ENCODE measurements around the gene PRG3. TPM values are rescaled to one million over a fixed set of nuclear protein-coding genes. Genes with fewer than 3 reads are reported as not detected.

Gene PRG3
- total and polyA plus RNA-seq, 2 of the 13 experiments (the other 11 are each of a cell fraction or from before 2014, with no cell fraction given) = not detected

DNA sequence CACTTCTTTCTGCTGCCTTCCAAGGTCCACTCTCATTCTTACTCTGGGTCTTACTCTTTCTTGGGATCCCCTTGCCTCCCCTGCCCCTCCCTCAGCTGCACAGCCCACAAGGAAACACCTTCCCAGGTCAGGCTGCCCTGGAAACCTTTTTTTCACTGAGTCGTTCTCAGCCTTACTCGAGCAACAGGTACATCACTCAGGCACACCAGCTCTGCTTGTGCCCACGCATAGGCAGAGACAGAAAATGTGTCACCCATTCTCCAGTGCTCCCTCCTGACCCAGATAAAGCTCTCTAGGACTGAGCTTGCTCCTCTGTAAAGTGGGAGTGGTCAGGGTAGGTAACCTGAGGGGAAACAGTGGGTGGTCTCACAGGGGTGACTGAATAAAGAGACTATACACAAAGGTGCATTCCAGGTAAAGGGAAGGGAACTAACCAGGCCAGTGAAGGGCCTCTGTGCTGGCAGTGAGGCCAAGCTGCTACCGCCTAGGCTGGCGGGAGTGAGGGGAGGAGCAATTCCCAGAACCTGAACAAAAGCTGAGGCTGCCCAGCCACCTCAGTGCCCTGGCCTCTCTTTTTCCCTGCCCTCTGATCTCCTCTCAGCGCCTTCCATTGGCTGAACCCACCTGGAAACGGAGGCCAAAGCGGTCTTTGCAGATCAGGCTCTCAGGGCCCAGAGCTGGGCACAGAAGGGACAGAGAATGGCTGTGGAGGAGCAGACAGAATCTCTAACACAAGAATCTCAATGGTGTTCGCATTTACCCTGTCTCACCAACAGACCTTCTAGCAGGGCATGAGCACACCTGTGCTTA, 15.9 kb downstream of the PRG3 start:
- Histone ChIP-seq H4K20me1 (ENCODE audit: insufficient read depth, low read length) (no peaks in the 10 kb centered on the region), H3K4me1 (ENCODE audit: insufficient read depth, low read length) (peaks cover 8% of the 10 kb centered on the region), H3K27ac (ENCODE audit: extremely low read length, insufficient read depth, low read length) (no peak overlapping the region), H3K36me3 (replicated peaks in 1 of 2; ENCODE audit: control insufficient read depth in 1 of 2, insufficient read depth in 2 of 2, low read length in 2 of 2) (no peaks in the 10 kb centered on the region), H3K79me2 (ENCODE audit: insufficient read depth, low read length) (no peaks in the 10 kb centered on the region), H3K9me3 (ENCODE audit: low read length) (no peaks in the 10 kb centered on the region), H3K9ac (ENCODE audit: insufficient read depth, low read depth, low read length) (no peak overlapping the region), H2AFZ (ENCODE audit: low read length) (no peak overlapping the region), H3K4me3 (replicated peaks in 1 of 3; ENCODE audit: insufficient read depth in 1 of 3, low read depth in 2 of 3, low read length in 3 of 3) (no peak overlapping the region), H3K4me2 (ENCODE audit: low read depth, low read length) (no peak overlapping the region), H3K27me3 (ENCODE audit: control insufficient read depth in 1 of 2, insufficient read depth in 2 of 2, low read length in 2 of 2) (peaks cover 3 to 14% of the 10 kb centered on the region in 2 experiments; a peak in 3 of 5 replicates)
- ATAC-seq (no peak), DNase-seq (ENCODE audit: low spot score) (no peak), FAIRE-seq (no peak)
- CTCF ChIA-PET (ENCODE audit: low intra/inter-chr PET ratio, low total read pairs) = no interaction called here
- intact Hi-C loops (cut with micrococcal nuclease; ENCODE audit: unreplicated experiment) = no loop called here
- in situ Hi-C loops (cut with HindIII; ENCODE audit: extremely low pct_ligation_motif_present, low pct_unique_long_range_greater_than_20kb) = no loop called here
- WGBS (ENCODE audit: low lambda C conversion rate) = 0% methylated on average over 5 of the region's 9 CpGs
- POLR2A ChIA-PET = no interaction called here
- TF ChIP-seq, protein P1, sequence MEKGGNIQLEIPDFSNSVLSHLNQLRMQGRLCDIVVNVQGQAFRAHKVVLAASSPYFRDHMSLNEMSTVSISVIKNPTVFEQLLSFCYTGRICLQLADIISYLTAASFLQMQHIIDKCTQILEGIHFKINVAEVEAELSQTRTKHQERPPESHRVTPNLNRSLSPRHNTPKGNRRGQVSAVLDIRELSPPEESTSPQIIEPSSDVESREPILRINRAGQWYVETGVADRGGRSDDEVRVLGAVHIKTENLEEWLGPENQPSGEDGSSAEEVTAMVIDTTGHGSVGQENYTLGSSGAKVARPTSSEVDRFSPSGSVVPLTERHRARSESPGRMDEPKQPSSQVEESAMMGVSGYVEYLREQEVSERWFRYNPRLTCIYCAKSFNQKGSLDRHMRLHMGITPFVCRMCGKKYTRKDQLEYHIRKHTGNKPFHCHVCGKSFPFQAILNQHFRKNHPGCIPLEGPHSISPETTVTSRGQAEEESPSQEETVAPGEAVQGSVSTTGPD (CRISPR knock-in tag; IDR thresholded peaks at IDR 0.05) = no peak
- TF ChIP-seq ZNF337 (CRISPR knock-in tag; IDR thresholded peaks at IDR 0.05; ENCODE audit: borderline replicate concordance, low read depth) (no peak), GZF1 (CRISPR knock-in tag; IDR thresholded peaks at IDR 0.05) (no peak), KLF13 (CRISPR knock-in tag; IDR thresholded peaks at IDR 0.05) (no peak), RBM39 (IDR thresholded peaks at IDR 0.05; ENCODE audit: low read depth, low read length, poor library complexity, severe bottlenecking) (no peak), ZFP37 (CRISPR knock-in tag; IDR thresholded peaks at IDR 0.05; ENCODE audit: borderline replicate concordance) (no peak), ZNF326 (CRISPR knock-in tag; IDR thresholded peaks at IDR 0.05; ENCODE audit: borderline replicate concordance) (no peak), ZNF431 (CRISPR knock-in tag; IDR thresholded peaks at IDR 0.05; ENCODE audit: borderline replicate concordance, low read depth) (no peak)
- no TSS peak for BruUV-seq (replicated peaks)

Measured in HepG2 (cell line).